ENCODE measurements around the gene FMNL2. TPM values are rescaled to one million over a fixed set of nuclear protein-coding genes. Genes with fewer than 3 reads are reported as not detected.

The FMNL2 gene
- total and polyA plus RNA-seq, 2 experiments from 2014 or later, result 5.1 to 11.7 TPM

DNA sequence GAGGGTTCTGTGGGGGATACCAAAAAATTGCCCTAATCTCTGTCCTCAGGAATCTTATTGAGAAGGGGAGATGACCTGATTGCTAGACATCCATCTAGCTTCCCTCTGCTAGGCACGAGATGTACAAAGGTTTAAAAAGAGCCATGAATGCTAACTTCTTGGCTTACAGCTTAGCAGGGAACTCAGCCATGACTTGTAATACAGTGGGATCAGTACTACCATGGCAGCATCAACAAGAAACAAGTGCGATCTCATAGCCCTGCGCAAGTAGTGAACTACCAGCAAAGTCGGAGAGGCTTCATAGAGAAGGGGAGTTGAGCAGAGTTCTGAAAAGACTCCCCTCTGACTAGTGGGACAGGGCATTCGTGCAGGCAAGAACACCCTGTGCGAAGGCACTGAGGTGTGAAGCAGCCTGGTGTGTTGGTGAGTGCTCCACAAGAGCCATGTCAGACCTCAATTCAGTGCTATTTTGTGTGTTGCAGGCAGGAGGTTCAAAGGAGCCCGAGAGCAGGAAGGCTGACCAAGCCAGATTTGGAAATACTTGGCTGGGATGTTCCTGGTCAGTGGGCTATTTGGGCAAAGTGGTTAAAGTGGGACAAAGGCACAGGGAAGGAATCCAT, 130.0 kb downstream of the FMNL2 start:
- Histone ChIP-seq H3K9me3 (ENCODE audit: low read depth) (no peaks in the 10 kb centered on the region), H3K27ac (no peak overlapping the region)

GRCh38 chr2:152465541-152465940, 130.6 kb downstream of the FMNL2 start:
- H3K9me3 ChIP-seq (ENCODE audit: low read depth), result no peaks in the 10 kb centered on the region
- H3K4me3 ChIP-seq, result no peak overlapping the region
- no peak overlapping the region for H3K27ac ChIP-seq
- no peak for TF ChIP-seq CTCF (IDR thresholded peaks at IDR 0.05; ENCODE audit: low read depth, low read length)
- no peaks in the 10 kb centered on the region for H3K27me3 ChIP-seq
- no peaks in the 10 kb centered on the region for H3K36me3 ChIP-seq
- peaks cover 14% of the 10 kb centered on the region for H3K4me1 ChIP-seq (ENCODE audit: low read depth)
- peak in 1 of 2 donors; percentile 24 for DNase-seq (ENCODE audit: low read depth in 1 of 2, low spot score in 1 of 2)

More for the DNA sequence above, 130.0 kb downstream of the FMNL2 start:
- Histone ChIP-seq H3K4me1 (ENCODE audit: low read depth) (peaks cover 14% of the 10 kb centered on the region), H3K4me3 (no peak overlapping the region), H3K36me3 (no peaks in the 10 kb centered on the region), H3K27me3 (no peaks in the 10 kb centered on the region)
- TF ChIP-seq CTCF (IDR thresholded peaks at IDR 0.05; ENCODE audit: low read depth, low read length), result no peak
- peak in 1 of 2 donors; percentile 30 for DNase-seq (ENCODE audit: low read depth in 1 of 2, low spot score in 1 of 2)

DNA sequence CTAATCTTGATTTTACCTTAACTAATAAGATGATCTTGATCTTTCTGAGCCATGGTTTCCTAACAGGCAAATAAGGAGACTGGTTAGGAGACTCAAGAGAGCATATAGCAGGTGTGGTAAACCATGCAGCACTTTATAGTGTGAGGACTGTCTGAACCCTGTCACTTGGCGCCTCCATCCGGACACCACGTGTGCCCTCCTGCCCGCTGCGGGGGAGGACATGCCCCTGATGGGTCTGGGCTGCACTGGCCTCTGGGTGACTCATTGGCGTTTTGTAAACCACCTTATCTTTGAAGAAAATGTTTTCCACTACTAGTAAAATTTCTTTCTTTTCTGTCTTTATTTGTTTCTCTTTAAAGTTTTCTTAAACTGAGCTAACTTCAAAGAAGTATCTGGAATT, 131.1 kb downstream of the FMNL2 start:
- Histone ChIP-seq H3K27me3 (no peaks in the 10 kb centered on the region), H3K4me3 (no peak overlapping the region), H3K36me3 (no peaks in the 10 kb centered on the region), H3K27ac (no peak overlapping the region), H3K4me1 (ENCODE audit: low read depth) (peaks cover 18% of the 10 kb centered on the region), H3K9me3 (ENCODE audit: low read depth) (no peaks in the 10 kb centered on the region)
- TF ChIP-seq CTCF (IDR thresholded peaks at IDR 0.05; ENCODE audit: low read depth, low read length), result no peak
- DNase-seq (ENCODE audit: low read depth in 1 of 2, low spot score in 1 of 2), result peak in 1 of 2 donors; percentile 64

GRCh38 chr2:152466980-152467676, 132.2 kb downstream of the FMNL2 start:
- H3K4me1 ChIP-seq (ENCODE audit: low read depth), result peaks cover 29% of the 10 kb centered on the region
- TF ChIP-seq CTCF (IDR thresholded peaks at IDR 0.05; ENCODE audit: low read depth, low read length), result no peak
- H3K27ac ChIP-seq, result no peak overlapping the region
- peak in 1 of 2 donors; percentile 67 for DNase-seq (ENCODE audit: low read depth in 1 of 2, low spot score in 1 of 2)
- H3K36me3 ChIP-seq, result no peaks in the 10 kb centered on the region
- H3K27me3 ChIP-seq, result no peaks in the 10 kb centered on the region
- H3K9me3 ChIP-seq (ENCODE audit: low read depth), result no peaks in the 10 kb centered on the region
- no peak overlapping the region for H3K4me3 ChIP-seq

- peaks cover 36% of the 10 kb centered on the region for H3K4me1 ChIP-seq (ENCODE audit: low read depth)
- H3K27me3 ChIP-seq, result no peaks in the 10 kb centered on the region
- H3K27ac ChIP-seq, result no peak overlapping the region
- DNase-seq (ENCODE audit: low read depth in 1 of 2, low spot score in 1 of 2), result no peak
- TF ChIP-seq CTCF (IDR thresholded peaks at IDR 0.05; ENCODE audit: low read depth, low read length), result no peak
- H3K36me3 ChIP-seq, result no peaks in the 10 kb centered on the region
- H3K4me3 ChIP-seq, result no peak overlapping the region
- H3K9me3 ChIP-seq (ENCODE audit: low read depth), result no peaks in the 10 kb centered on the region
Observed at GRCh38 chr2:152467677-152468410, 132.9 kb downstream of the FMNL2 start.

Measured in cardiac muscle cell (in vitro differentiated cells and primary cell).